GM03348 (cell line): Measurements from ENCODE around the gene BEST2.
"Not testable (repeated sequence)": the region's sequence is repeated elsewhere in the genome, so short reads cannot be mapped to it uniquely, and the experiment has no call there.

Experiments
- DNase-seq: peaks from one replicate; pipeline ENCODE4 v3.0.0; 2012; ENCODE audit warnings: low spot score

Gene BEST2

GRCh38 chr19:12787458-12787857, 35.9 kb downstream of the BEST2 start:
- no peak for DNase-seq

- no peak for DNase-seq
Measured at GRCh38 chr19:12788042-12788681, 36.6 kb downstream of the BEST2 start.

- DNase-seq = peak; percentile 71
Measured at GRCh38 chr19:12788682-12789097, 37.1 kb downstream of the BEST2 start.

- no peak for DNase-seq
Measured at GRCh38 chr19:12789098-12789903, 37.7 kb downstream of the BEST2 start.

GRCh38 chr19:12789904-12790619, 38.5 kb downstream of the BEST2 start:
- DNase-seq = peak; percentile 96

- DNase-seq = no peak
Measured at GRCh38 chr19:12790628-12791344, 39.2 kb downstream of the BEST2 start.

GRCh38 chr19:12791345-12792050, 39.9 kb downstream of the BEST2 start, which contains the start of gene JUNB:
TSS of gene JUNB (plus strand) at chr19:12791486. CDS start at chr19:12791772, 286 bp downstream.
- peak; percentile 96 for DNase-seq

GRCh38 chr19:12792051-12792852, 40.7 kb downstream of the BEST2 start:
- DNase-seq = peak; percentile 44

GRCh38 chr19:12792853-12793289, 41.3 kb downstream of the BEST2 start:
- no peak for DNase-seq

- peak; percentile 96 for DNase-seq
Measured at GRCh38 chr19:12793290-12794195, 42.0 kb downstream of the BEST2 start.

GRCh38 chr19:12794196-12794941, 42.8 kb downstream of the BEST2 start:
- DNase-seq = no peak

GRCh38 chr19:12794971-12795381, 43.4 kb downstream of the BEST2 start:
- no peak for DNase-seq

GRCh38 chr19:12796146-12797071, 44.8 kb downstream of the BEST2 start:
- DNase-seq = peak; percentile 76

- DNase-seq = no peak
Measured at GRCh38 chr19:12797141-12797587, 45.6 kb downstream of the BEST2 start.

- not testable (repeated sequence) for DNase-seq
Measured at GRCh38 chr19:12797607-12798006, 46.0 kb downstream of the BEST2 start.

- DNase-seq = no peak
Measured at GRCh38 chr19:12799742-12800465, 48.3 kb downstream of the BEST2 start.

- DNase-seq = no peak
Measured at GRCh38 chr19:12800466-12800770, 48.8 kb downstream of the BEST2 start.
